Smooth muscle cell of trachea (primary cell): ENCODE measurements around the gene RRAGD. TPM values are rescaled to one million over a fixed set of nuclear protein-coding genes. Genes with fewer than 3 reads are reported as not detected.

ENCODE experiments used
- total RNA-seq: library from RNA; depleted of rRNA; stranded (reverse); fragments of >200 nt; gene quantifications from 2 replicates; pipeline ENCODE4 v1.2.1, GENCODE V29; 2014

Gene RRAGD, protein sequence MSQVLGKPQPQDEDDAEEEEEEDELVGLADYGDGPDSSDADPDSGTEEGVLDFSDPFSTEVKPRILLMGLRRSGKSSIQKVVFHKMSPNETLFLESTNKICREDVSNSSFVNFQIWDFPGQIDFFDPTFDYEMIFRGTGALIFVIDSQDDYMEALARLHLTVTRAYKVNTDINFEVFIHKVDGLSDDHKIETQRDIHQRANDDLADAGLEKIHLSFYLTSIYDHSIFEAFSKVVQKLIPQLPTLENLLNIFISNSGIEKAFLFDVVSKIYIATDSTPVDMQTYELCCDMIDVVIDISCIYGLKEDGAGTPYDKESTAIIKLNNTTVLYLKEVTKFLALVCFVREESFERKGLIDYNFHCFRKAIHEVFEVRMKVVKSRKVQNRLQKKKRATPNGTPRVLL
- 0.58 and 1.3 TPM in 2 replicates for total RNA-seq

DNA sequence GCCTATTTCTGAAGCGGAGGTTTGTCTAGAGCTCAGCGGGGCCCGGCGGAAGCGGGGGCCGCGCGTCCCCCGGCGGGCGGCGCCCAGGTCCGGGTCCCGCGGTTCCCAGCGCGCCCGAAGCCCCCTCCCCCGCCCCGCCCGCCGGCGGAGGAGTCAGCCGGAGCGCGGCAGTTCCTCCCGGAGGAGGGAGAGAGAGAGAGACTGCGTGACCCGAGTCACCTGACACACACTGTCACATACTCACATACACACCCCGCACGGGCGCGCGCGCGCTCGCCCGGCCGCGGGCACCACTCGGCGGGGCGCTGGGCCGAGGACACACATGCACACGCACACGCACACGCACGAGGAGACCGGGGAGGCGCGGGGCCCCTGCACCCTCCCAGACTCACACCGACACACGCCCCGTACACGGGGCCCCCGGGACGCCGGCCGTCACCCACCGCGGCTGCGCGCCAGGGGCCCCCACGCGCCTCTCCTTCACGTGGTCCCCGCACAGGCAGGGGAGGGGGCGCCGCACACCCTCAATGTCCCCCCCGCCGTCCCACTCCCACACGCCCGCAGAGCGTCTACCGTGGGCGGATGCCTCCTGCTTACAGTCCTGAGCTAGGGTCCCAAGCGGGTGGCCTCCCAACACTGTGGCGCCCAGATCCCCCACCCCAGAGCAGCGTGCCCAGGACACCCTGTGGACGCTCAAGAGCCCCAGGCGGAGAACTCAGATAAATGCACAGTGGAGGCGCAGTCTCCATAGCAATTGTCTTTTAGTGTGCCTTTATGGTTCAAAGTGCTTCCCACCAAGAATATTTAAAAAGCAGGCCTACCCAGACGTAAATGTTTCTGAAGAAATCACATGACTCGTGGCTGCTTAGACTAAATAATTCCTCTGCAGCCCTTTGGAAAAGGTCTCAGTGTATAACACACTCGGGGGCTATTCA, at the start of gene RRAGD:
RRAGD (minus strand) TSS at position 203 of the 935 bp plus-strand sequence. CDS start 280 bp downstream, outside the sequence.

DNA sequence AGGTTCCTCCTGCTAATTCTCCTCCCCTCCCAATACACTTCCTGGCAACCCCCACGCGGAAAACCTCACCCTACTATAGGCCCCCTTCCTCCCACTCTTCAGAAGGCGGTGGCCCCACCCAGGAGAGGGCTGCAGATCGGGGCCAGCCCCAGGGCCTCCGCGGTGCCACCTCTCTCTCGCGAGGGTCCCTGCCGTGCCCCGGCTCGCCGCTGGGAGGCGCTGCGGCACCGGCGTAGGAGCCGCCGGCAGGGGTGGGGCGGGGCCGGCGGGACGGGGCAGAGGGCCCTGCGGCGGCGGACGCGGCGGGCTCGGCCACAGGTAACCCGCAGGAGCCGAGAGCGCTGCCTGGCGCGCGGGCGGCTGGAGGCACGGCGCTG, 20.8 kb upstream of the RRAGD start, which contains the start of gene ANKRD6:
ANKRD6 (plus strand) TSS at position 278 of the 377 bp plus-strand sequence. CDS start 133,825 bp downstream, outside the sequence.

DNA sequence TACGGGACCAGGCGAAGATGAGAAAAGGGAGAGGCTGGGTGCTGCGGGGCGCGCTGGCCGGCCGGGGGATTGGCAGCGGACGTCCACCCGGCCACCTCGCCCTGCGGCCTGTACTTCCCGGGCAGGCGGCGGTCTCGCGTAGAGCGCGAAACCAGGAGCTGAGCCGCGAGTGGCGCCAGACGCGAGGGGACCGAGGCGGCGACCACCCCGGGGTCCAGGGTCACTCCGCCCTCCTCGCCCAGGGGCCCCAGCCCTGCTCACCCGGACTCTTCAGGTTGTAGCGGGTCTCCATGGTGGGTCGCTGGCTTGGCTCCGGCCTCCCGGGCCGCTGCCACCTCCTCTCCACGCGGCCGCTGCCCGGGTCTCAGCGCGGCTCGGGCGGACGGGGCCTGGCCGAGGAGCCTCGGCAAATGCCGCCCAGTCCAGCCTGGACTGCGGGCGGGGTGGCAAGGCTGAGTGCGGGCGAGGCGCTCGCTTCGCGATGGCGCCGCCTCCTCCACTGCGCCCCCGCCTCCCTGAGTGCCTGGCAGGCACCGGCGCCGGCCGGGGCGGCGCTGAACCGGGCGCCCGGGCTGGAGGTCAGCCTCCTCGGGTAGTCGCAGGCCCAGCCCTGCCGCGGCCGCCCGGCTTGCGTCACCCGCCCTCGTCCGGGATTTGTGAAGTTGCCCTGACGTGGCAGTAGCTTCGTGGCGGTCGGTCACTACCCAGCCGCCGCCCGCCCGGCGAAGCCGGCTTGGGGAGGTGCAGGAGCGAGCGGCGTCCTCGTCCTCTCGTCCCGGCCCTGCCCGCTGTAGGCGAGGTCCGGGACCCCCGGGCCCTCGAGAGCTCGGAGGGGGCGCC, 59.6 kb downstream of the RRAGD start, which contains the start of gene UBE2J1:
UBE2J1 (minus strand) TSS at position 445 of the 840 bp plus-strand sequence; CDS start at position 292, 153 bp downstream.

DNA sequence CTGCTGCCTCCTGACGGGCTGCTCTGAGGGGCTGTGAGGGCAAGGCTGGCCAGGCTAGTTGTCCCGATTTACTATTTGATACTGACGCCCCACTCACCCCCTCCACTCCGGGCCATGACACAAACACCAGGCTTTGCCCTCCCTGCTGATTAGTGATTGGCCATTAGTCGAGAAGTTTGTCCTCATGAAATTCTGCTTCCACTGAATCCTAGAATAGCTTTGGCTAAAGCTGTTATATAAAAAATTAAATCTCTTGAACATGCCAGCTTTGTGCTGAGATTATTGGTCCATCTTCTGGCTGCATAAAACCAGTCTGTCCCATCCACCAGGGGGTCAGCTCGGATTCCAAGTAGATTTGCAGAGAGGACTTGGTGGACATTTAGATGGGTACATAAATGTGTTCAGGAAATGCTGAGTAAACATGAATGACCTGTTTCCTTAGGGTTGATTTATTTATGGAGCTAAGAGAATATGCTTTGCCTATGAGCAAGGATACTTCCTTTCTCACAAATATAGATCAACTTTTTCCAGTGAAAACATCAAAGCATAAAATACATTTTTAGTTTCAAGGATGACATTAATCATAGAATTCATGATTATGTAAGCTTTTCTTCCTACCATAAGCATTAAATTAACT, 96.7 kb downstream of the RRAGD start, which contains the start of gene GABRR2:
GABRR2 (minus strand) TSS at position 51 of the 637 bp plus-strand sequence. CDS start 134 bp downstream, outside the sequence.

Other genes starting within 250 kb of the RRAGD start
- not detected in 2 replicates for gene GABRR1, start 194.9 kb downstream of the RRAGD start, total RNA-seq
- gene GABRR2, start 97.0 kb downstream of the RRAGD start, total RNA-seq: 0.15 TPM in 1 of 2 replicates, not detected in the other
- 22.5 and 23.1 TPM in 2 replicates for gene UBE2J1, start 59.6 kb downstream of the RRAGD start, total RNA-seq
- gene ANKRD6, start 20.9 kb upstream of the RRAGD start, total RNA-seq: 1.8 and 2.2 TPM in 2 replicates
- 18.7 and 30.3 TPM in 2 replicates for gene LYRM2, start 226.5 kb upstream of the RRAGD start, total RNA-seq